Activated naive CD4-positive, alpha-beta T cell (primary cell): ENCODE measurements around the gene TCEAL8.
"Not testable (repeated sequence)": the region's sequence is repeated elsewhere in the genome, so short reads cannot be mapped to it uniquely, and the experiment has no call there.

ENCODE experiments used
- DNase-seq, 4 experiments: peaks; one replicate each; lab custom pipeline; 2025; lab: John Stamatoyannopoulos, UW

TCEAL8 gene

DNA sequence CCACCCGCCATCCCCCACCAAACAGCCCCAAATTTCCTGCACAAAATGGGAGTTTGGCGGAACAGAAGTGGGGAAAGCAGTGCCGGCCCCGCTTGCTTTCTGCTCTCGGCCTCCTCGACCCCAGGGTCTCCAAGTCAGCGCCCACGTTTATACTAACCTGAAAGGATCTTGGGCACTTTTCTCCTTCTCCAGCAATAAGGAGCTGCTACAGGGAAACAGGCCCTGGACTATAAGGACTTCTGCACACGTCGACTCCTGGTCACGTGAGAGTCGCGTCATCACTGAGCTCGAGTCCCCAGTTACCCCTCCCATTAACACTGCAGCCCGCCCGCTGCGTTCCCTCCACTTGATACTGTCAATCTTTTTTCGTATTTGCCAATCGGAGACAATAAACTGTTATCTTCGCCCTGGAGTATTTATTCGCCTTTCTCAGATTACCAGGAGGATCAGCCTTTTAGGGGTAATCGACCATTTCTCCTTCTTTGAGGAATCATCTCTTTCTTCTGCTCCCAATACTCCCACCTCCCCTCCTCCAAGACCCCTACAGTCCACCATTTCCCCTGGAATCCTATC, at the start of gene TCEAL8:
TSS of gene TCEAL8 (minus strand) at position 235 of the 573 bp plus-strand sequence. CDS start 1,176 bp downstream, outside the sequence.
- DNase-seq: peak; percentile 0 to 20 (median 2)

GRCh38 chrX:103304705-103305104, 49.8 kb upstream of the TCEAL8 start:
- no peak for DNase-seq

DNA sequence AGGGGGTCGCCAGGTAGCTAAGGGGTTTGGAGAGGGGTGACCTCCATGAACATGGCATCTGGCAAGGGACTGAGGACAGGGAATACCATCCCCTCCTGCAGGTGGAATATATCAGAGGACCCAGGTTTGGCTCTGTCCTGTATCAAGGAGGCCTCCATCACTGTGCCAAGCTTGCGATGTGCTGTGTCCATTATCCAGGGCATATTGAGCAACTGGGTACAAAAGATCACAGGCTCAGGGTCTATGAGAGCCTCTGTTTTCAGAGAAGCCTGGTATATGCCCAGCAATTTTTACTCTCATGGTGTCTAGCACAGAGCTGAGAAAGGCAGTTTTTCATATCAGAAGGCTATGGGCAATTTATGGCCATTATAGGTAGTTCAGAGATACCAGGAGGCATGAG, 38.2 kb upstream of the TCEAL8 start:
- DNase-seq: no peak

- no peak for DNase-seq
These were observed 24.7 kb upstream of the TCEAL8 start for GRCh38 chrX:103279624-103280023.

DNA sequence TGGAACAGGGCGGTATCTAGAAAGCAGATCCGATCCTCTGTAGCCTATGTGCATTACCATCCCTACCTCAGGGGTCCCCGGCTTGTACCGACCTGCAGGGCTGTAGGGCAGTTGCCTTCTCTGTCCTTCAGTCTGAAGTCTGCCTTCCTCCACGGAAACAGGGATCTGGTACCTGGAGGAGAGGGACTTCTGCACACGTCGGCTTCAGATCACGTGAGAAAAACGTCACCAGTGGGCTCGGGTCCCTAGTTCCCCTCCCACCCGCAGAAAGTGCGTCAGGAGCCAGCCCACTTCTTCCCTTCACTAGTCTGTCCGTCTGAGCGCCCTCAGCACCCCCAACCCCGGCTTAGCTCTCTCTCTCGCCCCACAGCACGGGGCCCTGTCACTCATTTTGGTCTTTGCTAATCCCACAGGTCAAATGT, 21.6 kb upstream of the TCEAL8 start, which contains the start of gene TCEAL5:
TSS of gene TCEAL5 (minus strand) at position 170 of the 422 bp plus-strand sequence. CDS start 2,187 bp downstream, outside the sequence.
- no peak for DNase-seq

DNA sequence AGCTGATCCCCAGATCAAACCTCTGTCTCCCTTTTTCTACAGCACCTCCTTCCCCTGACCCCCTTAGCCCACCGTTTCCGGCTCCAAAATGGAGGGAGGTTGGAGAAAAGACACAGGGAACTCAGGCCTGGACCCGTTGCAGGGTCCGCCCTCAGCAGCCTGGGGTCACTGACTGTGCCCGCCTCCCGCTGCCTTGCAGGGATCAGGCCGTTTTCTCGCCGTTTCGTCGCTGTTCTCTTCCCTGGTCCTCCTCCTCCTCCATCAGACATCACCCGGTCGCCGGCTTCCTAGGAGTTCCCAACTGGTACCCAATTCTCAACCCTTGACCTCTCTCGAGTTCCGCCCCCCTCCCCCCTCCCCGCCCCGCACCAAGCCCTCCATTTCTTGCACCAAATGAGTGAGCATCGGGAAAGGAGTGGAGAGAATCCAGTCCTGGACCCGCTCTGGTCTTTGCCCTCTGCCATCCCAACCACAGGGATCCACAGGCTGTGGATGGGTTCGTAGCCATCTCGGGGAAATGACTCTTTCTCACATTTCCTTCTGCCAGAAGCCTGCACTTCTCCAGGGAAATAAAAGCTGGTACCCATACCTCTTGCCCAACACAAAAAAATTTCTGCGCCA, 21.1 kb upstream of the TCEAL8 start:
- DNase-seq: no peak

- no peak for DNase-seq
These were observed 19.3 kb upstream of the TCEAL8 start for GRCh38 chrX:103274284-103274683.

DNA sequence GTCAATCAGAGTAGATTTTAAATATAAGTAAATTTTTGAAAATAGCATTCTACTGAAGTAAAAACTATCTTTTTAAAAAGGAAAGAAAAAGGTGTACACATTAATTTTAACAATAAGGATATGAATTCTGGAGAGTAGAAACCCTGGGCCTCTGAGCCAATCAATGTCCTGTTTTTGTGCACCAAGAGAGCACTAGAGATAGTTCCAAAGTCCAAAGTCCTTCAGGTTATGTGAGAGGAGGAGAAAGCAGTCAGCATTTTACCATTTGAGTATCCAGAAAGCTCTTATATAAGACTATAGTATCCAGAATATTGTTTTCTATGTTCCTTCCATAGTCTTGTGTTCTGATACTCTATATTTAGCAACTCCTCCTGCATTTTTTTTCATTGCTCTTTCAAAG, 3.3 kb upstream of the TCEAL8 start:
- no peak for DNase-seq

- no peak for DNase-seq
These were observed 1.7 kb upstream of the TCEAL8 start for GRCh38 chrX:103256651-103257050.

- DNase-seq: peak in 2 of 4 experiments; percentile 1 to 3
These were observed 657 bp downstream of the TCEAL8 start for GRCh38 chrX:103254171-103254824.

- no peak for DNase-seq
These were observed 1.3 kb downstream of the TCEAL8 start for GRCh38 chrX:103253608-103254007.

DNA sequence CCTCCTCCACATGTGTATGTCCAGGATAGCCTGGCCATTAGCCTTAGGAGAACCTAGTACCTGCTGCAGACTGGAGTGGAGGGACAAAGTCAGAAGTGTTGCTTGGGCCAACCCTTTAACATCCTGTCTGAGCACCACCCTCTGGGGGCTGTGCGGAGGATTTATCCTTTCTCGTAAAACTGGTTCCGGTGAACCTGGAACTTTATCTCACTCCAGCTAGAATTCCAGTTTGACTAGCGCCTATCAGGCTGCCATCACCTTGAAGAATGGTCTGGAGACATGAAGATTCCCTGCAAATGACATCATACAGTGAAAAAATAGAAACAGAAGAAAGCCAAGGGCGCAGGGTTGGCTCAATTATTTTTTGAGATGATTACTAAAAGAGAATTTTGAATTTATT, 4.0 kb downstream of the TCEAL8 start:
- DNase-seq: no peak

DNA sequence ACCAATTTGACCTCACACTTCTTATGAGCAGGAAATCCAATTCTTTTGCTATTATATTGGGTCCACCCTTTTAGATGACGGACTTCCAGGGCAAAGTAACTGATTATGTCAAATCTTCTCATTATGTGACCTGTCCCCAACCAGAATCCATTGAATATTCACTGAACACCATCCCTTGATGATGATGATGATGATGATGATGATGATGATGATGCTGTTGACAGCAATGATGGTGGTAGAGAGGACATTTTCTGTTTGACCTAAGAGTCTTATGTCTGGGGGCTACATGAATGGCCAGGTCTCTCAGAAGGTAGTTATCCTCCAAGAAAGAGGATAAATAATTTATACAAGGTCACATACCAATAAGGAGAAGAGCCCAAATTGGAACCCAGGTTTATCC, 5.2 kb downstream of the TCEAL8 start:
- no peak for DNase-seq

DNA sequence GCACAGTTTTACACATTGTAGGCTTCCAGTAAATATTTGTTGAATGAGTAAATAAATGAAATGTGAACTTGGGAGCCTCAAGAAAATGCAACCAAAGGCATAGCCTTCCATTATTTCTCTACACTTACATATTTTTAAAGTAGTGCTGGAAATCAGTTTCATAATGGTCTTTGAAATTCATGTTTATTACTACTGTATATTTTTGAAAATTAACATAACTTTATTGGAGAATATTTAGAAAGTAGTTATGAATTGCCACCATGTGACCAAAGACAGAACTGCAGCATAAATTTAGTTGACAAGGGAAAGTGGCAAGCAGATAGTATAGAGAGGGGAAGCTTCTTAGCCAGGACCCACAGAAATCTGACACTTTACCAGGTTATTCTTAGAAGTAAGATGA, 6.4 kb downstream of the TCEAL8 start:
- no peak for DNase-seq

DNA sequence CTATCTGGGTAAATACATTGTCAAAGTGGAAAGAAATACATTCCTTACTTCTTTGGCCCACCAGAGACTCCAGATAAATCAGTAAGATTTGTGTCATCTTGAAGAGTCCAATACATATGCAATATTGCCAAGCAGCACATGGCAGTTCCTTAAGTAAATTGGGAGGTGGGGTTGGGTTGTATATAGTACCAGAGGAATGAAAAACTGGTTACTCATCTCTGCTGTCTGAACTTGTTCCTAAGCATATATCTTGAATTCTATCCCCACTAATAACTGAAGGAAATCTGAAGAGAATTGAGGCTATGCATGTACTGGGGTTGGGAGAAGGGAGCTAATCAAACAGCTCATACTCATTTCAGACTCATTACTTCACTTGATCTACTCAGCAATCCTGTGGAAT, 14.8 kb downstream of the TCEAL8 start:
- DNase-seq: no peak

GRCh38 chrX:103236296-103236695, 18.7 kb downstream of the TCEAL8 start:
- DNase-seq: no peak

DNA sequence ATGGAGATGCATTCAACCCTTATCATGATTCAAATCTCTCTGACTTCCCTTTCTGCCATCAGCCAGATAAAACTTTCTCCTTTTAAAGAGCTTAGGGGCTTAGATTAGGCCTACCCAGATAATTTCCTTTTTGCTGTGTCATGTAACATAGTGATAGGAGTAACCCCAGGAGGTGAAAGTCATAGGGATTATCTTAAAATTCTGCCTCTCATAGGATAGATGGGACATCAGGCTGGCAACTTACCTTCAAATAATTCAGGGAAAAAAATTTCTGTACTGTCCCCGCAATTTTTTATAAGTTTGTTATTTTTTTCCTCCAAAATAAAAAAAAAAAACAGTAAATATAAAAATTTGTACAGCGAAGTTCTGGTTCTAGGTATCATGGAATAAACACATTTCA, 19.3 kb downstream of the TCEAL8 start:
- not testable (repeated sequence) for DNase-seq

- DNase-seq: no peak
These were observed 20.1 kb downstream of the TCEAL8 start for GRCh38 chrX:103234869-103235268.

GRCh38 chrX:103233263-103233662, 21.7 kb downstream of the TCEAL8 start:
- no peak for DNase-seq

- DNase-seq: not testable (repeated sequence)
These were observed 29.0 kb downstream of the TCEAL8 start for GRCh38 chrX:103225918-103226317.

DNA sequence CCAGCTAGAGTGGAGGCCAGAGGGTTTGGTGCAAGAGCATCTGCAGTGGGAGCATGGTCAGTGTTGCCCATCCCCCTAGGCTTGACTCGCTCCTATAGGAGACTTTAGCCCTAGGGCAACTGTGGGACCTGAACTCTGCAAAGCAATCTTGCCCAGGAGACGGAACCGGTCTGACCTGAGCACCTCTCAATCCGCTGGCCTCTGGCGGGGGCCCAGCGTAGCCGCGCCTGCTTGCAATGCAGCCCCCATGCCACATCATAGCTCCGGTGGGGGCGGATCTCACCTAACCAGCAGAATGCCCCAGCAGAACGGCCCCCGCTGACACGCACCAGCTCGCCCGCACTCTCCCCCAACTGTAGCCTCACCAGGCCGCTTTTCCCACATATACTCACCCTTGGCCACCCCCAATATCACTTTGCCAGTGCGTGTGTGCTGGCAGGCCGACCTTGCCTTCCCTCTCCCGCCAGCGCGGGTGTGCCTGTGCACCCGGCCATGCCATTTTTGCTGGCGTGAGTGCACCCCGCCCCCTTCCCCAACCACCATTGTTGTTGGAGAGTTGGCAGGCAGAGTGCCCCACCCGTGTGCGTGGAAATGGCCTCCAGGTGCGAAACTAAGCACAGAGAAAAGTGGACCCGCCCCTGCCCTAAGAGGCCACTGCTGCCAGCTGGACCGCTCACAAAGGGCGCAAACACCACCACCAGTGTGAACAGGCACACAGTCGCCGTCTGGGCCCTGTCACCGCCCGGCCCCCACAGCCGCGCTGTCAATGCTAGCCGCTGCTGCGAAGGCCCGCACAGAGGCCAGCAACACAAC, 34.2 kb downstream of the TCEAL8 start:
- DNase-seq: no peak

DNA sequence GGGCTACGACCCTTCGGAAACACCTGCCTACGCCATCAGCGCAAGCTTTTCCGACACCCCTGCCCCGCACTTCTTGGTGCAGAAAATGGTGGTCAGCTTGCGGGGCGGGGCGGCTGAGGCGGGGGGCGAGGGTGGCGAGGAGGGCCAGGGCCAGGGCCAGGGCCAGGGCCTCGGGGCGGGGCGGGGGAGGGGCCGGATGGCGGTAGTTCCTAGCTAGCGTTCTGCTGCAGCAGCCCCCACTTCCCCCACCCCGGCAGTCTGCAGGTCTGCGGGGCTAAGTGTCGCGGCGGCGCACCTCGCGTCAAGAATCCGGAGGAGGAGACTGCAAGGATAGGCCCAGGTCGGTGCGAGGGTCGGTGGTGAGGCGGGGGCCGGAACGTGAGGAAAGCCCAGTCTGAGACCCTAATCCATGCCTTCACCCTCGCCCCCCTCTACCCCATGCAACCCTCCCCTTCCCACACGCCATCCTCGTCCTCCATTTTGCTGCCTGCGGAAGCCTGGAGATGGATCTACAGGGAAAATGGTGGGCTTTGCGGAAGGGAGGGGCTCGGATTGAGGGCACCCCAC, 39.4 kb downstream of the TCEAL8 start:
- peak in 2 of 4 experiments; percentile 36 to 37 for DNase-seq
